LNCAP (cell line): ENCODE data around the gene UNC13B.
A peak's percentile ranks its signal among the peaks of the same experiment; 100 is the strongest.

ENCODE experiments used
- TF ChIP-seq, protein P1 (sequence below): fragments of 450-650 bp; IDR thresholded peaks from 2 replicates; pipeline ENCODE4 v1.5.1; 2017; ENCODE audit warnings: mild to moderate bottlenecking

Gene UNC13B

DNA sequence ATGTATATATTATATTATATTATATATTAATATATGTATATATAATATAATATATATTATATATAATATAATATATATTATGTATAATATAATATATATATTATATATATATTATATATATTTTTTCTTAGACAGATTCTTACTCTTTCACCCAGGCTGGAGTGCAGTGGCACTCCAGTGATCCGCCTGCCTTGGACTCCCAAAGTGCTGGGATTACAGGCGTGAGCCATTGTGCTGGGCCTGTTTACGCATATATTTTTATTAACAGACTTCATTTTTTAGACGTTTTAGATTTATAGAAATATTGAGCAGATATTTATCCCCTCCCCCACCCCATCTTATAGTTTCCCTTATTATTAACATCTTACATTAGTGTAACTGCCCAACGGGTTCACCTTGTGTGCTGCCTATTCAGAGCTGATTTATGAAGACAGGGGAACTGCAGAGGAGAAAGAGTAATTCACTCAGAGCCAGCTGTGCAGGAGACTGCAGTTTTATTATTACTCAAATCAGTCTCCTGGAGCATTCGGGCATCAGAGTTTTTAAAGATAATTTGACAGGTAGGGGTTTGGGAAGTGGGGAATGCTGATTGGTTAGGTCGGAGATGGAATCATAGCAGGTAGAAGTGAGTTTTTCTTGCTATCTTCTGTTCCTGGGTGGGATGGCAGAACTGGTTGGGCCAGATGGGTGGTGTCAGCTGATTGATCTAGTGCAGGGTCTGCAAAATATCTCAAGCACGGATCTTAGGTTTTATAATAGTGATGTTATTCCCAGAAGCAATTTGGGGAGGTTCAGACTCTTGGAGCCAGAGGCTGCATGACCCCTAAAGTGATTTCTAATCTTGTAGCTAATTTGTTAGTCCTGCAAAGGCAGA lies 93.4 kb downstream of the UNC13B start:
- TF ChIP-seq, protein P1, sequence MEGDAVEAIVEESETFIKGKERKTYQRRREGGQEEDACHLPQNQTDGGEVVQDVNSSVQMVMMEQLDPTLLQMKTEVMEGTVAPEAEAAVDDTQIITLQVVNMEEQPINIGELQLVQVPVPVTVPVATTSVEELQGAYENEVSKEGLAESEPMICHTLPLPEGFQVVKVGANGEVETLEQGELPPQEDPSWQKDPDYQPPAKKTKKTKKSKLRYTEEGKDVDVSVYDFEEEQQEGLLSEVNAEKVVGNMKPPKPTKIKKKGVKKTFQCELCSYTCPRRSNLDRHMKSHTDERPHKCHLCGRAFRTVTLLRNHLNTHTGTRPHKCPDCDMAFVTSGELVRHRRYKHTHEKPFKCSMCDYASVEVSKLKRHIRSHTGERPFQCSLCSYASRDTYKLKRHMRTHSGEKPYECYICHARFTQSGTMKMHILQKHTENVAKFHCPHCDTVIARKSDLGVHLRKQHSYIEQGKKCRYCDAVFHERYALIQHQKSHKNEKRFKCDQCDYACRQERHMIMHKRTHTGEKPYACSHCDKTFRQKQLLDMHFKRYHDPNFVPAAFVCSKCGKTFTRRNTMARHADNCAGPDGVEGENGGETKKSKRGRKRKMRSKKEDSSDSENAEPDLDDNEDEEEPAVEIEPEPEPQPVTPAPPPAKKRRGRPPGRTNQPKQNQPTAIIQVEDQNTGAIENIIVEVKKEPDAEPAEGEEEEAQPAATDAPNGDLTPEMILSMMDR = no peak

DNA sequence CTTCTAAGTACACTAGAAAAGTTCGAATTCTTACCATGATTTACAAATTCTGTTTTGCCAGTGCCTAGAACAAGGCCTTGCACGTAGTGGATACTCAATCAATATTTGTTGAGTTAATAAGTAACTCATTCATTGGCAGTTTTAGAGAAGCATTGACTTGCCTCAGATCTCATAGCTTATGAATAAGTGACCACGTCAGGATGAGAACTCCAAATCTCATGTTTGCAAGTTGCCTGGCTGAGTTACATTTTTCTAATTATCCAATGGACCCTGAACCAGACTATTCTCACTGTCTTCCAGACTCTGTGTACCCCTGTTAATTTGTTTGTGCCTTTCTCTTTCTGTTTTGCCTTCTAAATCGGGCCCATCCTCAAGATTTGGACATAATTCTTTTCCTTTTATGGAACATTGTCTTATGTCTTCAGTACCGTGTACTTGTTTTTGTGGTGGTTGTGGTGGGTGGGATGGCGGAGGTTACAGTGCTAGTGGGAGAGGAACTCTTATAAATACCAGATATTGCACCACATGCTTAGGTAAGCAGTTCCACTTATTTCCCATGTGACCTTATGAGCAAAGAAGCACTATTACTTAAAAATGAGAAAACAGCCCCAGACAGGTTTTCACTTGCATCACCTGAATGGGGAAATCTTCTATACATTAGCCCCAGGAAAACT lies 96.3 kb downstream of the UNC13B start:
- TF ChIP-seq, protein P1 = no peak

DNA sequence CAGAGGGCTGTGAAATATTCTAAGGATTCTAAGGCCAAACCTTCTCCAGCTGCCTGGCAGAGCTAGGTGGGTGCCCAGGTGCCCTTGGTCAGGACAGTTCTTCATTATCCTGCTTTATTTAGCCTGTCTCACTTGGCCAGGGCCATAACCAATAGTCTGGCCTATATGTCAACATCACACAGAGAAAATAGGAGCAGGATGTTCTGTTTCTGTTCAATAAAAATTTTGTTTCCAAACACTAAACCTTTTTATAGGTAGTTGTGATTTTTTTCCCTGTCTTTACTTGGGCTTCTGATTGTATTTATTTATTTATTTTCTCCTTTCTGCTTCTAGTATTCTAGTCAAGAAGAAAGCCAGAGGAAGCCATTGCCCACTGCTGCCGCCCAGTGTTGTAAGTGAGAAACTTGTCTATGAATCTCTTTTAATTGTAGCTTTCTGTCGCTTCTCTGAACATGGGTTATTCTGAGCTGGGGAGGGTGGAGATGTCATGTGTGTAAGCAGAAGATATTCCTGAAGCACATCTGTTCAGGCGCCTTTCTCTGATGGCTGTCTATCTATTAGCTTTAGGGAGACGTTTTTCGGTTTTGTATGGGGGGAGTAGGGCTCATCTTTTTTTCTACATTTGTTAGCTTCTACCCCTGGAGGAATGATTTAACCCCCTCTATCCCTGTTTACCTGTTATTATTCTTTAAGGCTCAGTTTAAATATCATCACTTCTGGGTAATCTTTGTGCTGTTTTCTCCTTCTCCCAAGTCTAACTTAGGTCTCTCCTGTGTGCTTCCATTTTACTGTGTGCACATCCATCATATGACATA lies 97.1 kb downstream of the UNC13B start:
- TF ChIP-seq, protein P1 = peak; percentile 83

DNA sequence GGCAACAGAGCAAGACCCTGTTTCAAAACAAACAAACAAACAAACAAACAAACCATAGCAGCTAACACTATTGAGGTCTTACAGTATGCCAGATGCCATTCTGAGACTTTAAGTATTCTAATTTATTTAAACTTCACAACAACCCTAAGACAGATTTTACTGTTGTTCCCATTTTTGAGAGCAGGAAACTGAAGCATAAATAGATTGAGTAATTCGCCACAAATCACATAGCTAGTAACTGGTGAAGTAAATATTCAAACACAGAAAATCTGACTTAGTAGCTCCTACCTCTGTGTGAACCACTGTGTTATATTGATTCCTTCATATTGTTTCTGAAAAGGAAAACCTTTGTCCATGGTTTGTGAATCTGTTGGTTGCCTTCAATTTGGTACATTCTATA lies 98.4 kb downstream of the UNC13B start:
- TF ChIP-seq, protein P1 = no peak

DNA sequence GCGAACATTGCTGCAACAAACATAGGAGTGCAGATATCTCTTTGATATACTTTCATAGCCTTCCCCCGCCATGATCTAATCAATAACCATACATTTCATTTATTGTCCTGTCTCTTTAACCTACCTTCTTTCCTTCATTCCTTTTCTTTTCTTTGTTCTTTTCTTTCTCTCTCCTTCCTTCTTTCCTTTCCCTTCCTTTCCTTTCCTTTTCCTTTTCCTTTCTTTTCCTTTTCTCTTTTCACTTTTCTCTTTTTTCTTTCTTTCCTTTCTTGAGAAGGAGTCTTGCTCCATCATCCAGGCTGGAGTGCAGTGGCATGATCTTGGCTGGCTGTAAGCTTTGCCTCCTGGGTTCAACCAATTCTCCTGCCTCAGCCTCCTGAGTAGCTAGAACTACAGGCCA lies 100.3 kb downstream of the UNC13B start:
- TF ChIP-seq, protein P1 = no peak

DNA sequence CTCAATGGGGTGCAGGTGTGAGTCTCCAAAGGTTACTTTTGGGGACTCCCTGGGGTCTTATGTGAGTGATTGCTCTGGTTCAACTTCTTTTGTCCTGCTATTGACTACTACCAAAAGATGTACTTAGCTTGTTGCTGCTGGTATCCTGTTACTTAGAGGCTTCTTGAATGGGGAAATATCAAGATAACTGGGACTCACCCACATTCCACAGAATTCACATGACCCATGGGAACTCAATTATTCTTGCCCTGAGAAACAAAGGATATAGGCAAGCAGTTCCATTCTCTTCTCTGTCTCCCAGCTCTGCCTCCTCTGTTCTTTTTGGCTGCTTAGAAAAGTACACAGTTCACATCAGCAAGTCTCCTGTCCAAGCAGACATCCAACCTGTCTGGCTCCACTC lies 105.9 kb downstream of the UNC13B start:
- TF ChIP-seq, protein P1 = no peak

DNA sequence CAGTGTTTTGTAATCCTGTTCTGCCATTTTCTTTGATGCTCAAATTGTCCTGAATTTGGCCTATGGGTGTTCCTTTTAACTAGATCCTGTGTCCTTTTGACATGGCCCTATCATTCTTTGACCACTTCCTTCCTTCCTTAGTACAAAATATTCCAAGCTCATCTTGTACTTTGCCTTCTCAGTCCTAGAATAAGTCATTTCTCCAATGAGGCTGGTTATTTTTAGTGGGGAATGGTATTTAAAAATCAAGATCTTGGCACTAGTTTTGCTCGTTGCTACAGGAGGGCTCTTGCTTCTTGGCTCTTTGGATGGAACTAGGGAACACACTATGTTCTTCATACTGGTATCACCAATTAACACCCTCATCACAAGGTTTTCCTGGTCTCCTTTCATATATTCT lies 108.1 kb downstream of the UNC13B start:
- TF ChIP-seq, protein P1 = no peak
